Activated naive CD8-positive, alpha-beta T cell treated with anti-CD3 and anti-CD28 coated beads, Interleukin-2, amount 50 U/mL, for 16 hours (primary cell): ENCODE results near the gene PAPPA2.

Source experiments
- DNase-seq: peaks from one replicate; pipeline ENCODE4 v3.0.0-alpha.2; 2020; ENCODE audit warnings: low read depth, low spot score

The PAPPA2 gene

DNA sequence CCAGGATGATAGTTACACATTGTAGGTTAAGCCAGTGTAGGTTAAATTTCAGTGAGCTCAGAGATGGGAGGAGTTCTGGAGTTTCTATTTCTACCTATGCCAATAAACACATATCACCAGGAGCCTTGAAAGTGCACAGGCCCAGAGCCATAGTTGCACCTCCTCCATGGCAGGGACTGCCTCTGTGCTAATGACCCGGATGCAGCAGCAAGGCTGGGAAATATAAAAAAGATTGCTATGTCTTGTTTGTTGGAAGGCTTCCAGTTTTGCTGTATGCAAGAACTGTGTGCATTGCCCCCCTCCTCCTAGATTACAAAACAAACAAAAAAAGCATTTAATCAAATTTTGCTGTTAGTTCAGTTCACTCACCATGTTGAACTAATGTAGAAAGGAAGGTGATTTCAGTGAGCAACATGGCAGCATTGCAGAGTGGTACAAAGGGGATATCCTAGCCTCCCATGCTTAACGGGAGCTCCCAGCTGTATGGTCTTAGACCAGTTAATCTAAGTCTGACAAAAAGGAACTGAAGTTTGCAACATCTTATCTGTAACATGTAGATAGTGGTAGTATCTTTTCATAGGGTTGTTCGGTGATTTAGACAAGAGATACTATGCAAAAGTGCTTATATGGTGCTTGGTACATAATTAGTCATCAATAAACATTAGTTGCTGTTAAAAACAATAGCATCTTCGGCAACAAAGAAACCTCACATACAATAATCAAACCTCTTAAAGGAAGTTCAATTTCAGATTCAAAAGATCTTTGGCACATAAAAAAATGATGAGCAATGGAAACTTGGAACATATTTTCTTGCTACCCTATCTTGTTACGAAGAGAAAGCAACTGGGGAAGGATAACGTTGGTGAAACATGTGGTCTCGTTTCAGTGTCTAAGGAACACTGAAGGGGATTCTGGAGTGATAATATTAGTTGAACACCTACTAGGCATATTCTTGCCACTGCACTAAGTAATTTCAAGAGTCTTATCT, 392.1 kb downstream of the PAPPA2 start:
- DNase-seq, result no peak

- DNase-seq, result no peak
These were observed 394.7 kb downstream of the PAPPA2 start for GRCh38 chr1:176857632-176858031.

- no peak for DNase-seq
These were observed 395.5 kb downstream of the PAPPA2 start for GRCh38 chr1:176858433-176858916.

GRCh38 chr1:176863613-176864012, 400.6 kb downstream of the PAPPA2 start:
- DNase-seq, result no peak

GRCh38 chr1:176864211-176864610, 401.2 kb downstream of the PAPPA2 start:
- DNase-seq, result no peak

GRCh38 chr1:176866011-176866714, 403.2 kb downstream of the PAPPA2 start:
- no peak for DNase-seq

- DNase-seq, result no peak
These were observed 406.6 kb downstream of the PAPPA2 start for GRCh38 chr1:176869577-176869976.

- no peak for DNase-seq
These were observed 414.1 kb downstream of the PAPPA2 start for GRCh38 chr1:176876966-176877515.

- no peak for DNase-seq
These were observed 414.6 kb downstream of the PAPPA2 start for GRCh38 chr1:176877557-176877956.

DNA sequence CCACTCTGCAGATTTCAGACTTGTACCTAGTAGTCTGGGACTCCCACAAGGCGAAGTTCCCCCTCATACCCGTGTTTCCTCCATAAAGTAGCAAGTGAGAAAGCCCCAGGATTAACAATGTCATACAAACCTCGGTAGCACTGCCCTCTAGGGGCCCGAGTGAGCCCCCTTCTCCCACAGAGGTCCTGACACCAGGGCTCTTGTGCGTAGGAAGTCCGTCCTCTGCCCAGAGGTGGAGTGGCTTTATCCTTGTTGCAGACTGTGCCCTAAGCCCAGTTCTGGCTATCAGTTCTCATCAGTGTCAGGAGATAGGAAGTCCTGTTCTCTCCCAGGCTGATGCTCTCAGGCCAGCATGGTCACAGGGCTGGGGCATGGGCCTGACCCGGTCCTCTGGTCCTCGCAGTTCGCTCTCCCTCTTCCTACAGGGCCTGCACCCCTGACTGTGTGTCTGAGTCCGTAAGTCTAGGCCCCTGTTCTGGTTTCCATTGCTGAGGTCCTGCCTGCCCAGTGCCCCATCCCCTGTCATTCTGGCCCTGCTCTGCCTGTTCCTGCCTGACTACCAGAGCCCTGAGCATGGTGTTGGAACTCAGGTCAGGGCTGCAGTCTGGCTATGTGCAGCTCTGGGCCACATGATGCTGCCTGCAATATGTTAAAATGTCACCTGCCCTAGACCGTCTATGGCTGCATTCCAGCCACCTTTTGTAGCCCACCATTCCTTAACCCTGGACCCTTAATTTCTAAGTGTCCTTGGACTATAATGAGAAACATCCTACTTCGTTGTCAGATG, 416.0 kb downstream of the PAPPA2 start:
- no peak for DNase-seq

DNA sequence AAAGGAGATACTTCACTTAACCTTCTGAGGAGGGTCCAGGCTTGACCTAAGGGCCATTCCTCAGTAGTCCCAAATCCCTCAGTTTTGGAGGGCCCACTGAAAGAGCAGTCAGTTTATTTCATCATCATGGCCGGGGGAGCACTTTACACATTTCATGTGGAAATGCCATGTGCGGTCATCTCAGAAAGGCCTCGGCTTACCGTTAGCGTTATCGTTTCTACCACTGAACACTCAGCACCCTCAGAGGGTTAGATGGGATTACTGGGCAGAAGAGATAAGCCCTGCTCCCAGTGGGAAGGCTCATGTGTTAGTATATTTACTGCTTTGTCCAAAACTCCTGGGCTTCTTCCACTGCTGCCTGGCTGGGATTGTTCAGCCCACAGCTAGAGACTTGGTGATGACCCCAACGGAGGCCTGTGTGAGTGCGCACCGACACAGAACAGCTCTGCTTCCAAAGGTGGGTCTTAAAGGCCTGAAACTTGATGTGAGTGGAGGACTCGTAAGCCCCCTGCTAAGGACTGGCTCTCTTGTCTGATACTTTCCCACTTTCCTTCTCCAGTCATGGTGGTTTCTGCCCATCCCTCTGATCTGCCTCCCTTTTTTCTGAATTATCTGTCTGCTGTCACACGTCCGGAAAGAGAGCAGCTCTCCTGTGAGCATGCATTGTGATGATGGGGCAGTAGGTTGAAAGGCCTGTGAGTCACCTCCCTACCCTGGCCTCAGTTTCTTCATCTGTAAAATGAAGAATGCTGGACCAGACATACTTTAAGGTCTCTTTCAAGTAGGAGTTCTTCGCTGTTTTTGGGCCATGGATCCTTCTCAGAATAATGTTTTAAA, 417.0 kb downstream of the PAPPA2 start:
- DNase-seq, result no peak

DNA sequence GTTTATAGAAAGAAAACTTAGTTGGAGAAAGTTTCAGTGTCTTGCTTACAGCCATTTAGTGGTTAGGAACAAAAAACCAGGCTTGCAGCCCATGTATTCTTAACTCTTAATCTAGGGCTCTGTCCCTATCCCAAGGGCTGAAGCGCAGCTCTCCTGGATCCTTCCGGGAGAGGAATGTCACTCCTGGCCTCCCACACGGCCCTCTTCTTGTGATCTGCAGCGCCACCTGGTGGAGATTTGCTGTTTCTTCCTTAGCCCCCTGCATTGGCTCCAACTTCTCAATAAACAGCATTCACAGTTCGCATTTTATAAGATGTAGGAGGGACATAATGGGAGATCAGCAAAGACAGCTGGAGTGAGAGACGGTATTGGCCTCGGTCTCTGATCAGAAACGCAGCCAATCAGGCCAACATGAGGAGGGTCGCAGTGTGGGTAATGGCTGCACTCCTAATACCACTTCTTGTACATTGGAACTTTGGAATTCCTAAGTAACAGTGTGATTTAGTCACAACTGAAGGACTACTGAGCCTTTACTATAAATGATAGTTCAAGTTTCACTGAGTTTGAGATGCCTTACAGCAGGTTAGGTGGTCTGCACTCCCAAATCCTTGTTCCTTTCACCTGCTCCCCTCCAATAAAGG, 418.1 kb downstream of the PAPPA2 start:
- no peak for DNase-seq

GRCh38 chr1:176884286-176884685, 421.3 kb downstream of the PAPPA2 start:
- no peak for DNase-seq

GRCh38 chr1:176884911-176885310, 421.9 kb downstream of the PAPPA2 start:
- no peak for DNase-seq

GRCh38 chr1:176885341-176885740, 422.4 kb downstream of the PAPPA2 start:
- DNase-seq, result no peak

DNA sequence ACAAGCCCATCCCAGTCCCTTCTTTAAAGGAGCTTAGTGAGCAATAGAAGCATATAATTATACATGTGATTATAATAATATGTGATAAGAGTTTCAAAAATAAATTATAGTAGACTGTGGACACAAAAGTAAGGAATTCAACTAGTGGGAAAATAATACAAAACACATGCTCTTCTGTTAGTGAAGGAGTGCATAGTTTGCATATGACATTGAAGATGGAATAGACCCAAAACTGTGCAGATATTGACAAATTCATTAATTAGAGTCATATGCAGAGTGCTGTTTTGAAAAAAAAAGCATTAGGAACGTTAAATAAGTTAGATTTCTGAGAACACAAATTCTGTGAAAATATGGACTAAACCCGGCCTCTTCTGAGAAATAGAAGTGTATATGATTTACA, 422.8 kb downstream of the PAPPA2 start:
- DNase-seq, result no peak

DNA sequence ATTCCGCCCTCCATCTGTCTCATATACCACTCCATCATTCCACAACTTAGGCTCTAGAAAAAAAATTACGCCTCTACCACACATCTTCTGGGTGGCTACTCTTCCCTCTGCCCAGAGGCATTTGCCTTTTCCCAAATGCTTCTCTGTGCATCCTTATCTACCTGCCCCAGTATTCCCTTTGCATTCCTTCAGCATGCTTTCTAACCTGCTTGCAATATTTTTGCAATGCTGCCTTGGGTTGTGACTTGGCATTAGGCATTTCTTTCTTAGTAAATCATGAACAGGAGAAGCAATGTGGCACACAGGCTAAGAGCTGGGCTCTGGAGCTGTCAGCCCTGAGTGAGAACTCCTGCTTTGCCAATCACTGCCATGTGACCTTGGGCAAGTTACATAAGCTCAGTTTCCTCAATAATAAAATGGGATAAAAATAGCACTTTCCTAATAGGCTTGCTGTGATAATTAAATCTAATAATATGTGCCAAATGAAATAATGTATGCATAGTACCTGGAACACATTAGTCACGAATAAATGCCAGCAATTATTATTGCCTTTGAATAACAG, 425.6 kb downstream of the PAPPA2 start:
- no peak for DNase-seq

DNA sequence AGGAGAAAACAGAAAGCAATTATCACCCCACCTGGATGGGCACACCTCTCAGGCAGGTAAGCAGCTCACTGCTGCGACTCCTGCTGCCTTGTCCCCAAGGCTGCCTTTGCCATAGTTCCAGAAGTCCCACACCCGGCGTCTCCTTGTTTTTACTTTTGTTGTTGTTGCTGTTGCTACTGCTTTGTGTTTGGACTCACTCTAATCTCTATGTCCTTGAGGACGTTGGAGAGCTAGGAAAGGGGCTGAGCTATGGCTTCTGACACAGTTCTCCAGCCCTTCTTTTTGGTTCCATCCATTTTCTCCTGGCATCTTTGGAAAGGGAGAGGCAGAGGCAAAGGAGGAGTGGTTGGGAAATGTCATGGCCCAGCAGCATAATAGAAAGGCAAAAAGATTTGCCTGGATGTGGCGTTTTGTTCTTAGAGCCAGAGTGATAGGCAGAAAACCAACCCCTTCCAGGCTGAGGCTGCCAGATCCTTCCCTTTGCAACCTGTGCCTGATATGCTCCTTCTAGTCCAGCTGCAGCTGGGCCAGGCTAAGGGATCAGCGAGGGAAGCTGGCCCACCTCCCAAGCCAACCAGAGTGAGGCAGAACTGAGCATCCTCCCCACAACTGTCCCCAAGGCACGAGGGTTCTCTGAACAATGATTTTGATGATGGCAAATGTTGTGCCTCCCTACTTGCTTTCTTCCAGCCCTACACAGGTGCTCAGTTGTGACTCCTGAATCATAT, 430.8 kb downstream of the PAPPA2 start:
- DNase-seq, result no peak

DNA sequence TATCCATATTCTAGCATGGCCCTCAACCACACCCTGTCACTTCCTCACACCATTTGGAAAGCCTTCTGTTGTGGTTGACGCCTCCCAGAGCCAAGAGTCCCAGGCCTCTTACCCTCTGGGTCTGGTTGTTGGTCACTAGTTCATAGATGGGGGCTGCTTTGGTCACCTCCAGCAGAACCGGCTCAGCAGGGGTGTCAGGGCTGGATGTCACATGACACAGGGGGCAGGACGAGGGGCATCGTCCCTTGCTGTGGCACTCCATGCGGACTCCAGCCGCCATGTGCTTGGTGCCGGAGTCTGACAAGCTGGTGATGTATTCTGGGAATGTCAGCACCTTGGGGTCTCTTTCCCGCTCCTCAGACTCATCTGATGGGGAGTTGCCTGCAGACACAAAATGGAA, 431.5 kb downstream of the PAPPA2 start:
- DNase-seq, result no peak
